ENCODE measurements around the gene GAS2L1. TPM values are rescaled to one million over a fixed set of nuclear protein-coding genes. Genes with fewer than 3 reads are reported as not detected.

GAS2L1 gene
- total RNA-seq, 1 donor, result 15.0 TPM

DNA sequence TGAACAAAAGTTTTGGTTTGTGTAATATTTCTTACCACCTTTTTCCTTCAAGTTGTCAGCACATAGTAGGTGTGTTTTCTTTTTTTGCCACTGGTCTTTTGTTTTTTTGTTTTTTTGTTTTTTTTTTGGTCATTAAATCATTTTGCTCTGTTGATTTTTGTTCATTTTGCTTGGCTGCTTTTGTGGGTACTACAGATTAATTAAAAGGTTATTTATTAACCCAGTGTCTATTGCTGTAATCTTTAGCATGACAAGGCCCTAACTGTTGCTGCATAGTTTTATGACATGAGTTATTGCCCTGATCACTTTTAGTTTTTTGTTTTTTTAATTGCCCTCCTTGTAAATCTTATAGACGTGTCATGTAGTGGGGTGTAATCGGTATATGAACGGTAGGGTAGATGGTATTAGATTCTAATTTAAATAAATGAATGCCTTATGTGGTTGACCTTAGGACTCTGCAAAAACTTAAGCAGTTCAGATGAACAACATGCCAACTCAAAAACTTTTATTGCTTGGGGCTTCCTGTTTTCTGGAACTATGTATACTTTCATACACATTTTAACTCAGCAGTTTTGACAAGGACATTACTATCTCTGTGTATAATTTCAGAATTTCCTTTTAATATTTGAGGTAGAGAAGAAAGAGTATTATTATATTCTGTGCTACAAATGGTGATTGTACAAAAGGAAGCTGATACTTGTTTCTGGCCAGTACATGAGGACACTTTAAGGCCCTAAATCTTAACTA is 30.5 kb upstream of the GAS2L1 start:
- TF ChIP-seq, protein P1, sequence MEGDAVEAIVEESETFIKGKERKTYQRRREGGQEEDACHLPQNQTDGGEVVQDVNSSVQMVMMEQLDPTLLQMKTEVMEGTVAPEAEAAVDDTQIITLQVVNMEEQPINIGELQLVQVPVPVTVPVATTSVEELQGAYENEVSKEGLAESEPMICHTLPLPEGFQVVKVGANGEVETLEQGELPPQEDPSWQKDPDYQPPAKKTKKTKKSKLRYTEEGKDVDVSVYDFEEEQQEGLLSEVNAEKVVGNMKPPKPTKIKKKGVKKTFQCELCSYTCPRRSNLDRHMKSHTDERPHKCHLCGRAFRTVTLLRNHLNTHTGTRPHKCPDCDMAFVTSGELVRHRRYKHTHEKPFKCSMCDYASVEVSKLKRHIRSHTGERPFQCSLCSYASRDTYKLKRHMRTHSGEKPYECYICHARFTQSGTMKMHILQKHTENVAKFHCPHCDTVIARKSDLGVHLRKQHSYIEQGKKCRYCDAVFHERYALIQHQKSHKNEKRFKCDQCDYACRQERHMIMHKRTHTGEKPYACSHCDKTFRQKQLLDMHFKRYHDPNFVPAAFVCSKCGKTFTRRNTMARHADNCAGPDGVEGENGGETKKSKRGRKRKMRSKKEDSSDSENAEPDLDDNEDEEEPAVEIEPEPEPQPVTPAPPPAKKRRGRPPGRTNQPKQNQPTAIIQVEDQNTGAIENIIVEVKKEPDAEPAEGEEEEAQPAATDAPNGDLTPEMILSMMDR (IDR thresholded peaks at IDR 0.05; ENCODE audit: insufficient read depth, low read length), result no peak
- no peak overlapping the region for H3K4me3 ChIP-seq (ENCODE audit: low read depth, low read length)
- no peak for DNase-seq (ENCODE audit: low read depth)

DNA sequence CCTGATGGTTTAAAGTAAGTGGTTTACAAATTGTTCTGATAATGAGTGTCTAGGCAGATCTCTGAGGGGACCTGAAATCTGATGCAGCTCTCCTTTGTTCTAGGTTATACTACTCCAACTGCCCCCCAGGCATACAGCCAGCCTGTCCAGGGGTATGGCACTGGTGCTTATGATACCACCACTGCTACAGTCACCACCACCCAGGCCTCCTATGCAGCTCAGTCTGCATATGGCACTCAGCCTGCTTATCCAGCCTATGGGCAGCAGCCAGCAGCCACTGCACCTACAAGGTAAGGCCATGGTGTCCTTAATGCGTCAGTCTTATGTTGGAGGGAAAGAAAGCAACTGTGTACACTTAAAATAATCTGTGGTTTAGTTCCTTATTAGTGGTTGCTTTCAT is 28.5 kb upstream of the GAS2L1 start:
- TF ChIP-seq, protein P1 (IDR thresholded peaks at IDR 0.05; ENCODE audit: insufficient read depth, low read length), result no peak
- H3K4me3 ChIP-seq (ENCODE audit: low read depth, low read length), result no peak overlapping the region
- DNase-seq (ENCODE audit: low read depth), result no peak

DNA sequence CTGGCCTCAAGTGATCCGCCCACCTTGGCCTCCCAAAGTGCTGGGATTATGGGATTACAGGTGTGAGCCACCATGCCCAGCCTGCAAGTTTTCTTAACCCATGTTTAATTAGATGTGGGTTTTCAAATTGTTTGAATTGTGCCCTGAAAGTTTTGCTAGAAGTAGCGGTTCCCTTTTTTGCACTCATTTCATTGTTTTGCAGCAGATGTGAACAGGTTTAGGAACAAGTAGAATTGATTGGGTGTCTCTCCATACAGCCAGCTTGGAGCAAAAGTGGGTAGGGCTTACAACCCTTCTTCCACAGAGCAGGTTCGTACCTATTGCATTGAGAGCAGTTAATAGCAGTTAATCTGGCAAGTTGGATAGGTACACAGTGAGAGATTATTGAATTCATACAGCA is 22.3 kb upstream of the GAS2L1 start:
- no peak for DNase-seq (ENCODE audit: low read depth)
- TF ChIP-seq, protein P1 (IDR thresholded peaks at IDR 0.05; ENCODE audit: insufficient read depth, low read length), result no peak
- H3K4me3 ChIP-seq (ENCODE audit: low read depth, low read length), result no peak overlapping the region

DNA sequence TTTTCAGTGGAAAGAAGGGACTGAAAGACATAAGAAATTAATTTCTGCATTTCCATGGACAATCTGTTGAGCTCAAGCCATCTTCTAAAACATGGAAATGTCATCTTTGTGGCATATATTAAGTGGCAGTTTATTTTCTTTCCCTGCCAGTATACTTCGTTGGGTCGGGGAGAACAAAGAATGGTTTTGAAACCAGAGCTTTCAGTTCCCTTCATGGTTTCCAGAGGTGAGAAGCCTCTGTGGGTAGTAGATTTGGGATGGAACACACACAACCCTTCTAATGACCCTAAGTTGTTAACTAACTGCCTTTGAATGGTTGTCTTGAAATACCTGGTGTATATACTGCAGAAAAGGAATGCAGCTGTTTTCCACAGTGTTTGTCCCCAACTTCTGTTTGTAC is 17.6 kb upstream of the GAS2L1 start:
- no peak for DNase-seq (ENCODE audit: low read depth)
- H3K4me3 ChIP-seq (ENCODE audit: low read depth, low read length), result no peak overlapping the region

DNA sequence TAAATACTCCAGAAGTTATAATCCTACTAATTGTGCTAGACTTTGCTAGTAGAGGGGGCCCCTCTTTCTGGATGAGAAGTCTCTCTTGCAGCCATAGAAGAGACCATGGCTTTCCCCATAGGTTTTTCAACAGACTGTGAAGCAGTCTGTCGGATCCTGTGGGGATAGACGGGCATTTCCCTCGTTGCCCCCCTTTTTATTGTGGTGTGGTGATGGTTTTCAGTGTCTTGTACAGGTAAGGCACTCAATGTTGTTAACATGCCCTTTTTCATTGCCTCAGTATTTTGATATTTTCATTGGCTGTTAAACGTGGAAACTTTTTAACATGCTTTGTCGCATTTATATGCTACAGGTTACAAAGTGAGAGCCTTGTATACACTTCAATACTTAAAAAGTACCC is 16.4 kb upstream of the GAS2L1 start:
- no peak overlapping the region for H3K4me3 ChIP-seq (ENCODE audit: low read depth, low read length)
- TF ChIP-seq, protein P1 (IDR thresholded peaks at IDR 0.05; ENCODE audit: insufficient read depth, low read length), result no peak
- DNase-seq (ENCODE audit: low read depth), result no peak

More for the DNA sequence above, 17.6 kb upstream of the GAS2L1 start:
- TF ChIP-seq, protein P1 (IDR thresholded peaks at IDR 0.05; ENCODE audit: insufficient read depth, low read length), result no peak

DNA sequence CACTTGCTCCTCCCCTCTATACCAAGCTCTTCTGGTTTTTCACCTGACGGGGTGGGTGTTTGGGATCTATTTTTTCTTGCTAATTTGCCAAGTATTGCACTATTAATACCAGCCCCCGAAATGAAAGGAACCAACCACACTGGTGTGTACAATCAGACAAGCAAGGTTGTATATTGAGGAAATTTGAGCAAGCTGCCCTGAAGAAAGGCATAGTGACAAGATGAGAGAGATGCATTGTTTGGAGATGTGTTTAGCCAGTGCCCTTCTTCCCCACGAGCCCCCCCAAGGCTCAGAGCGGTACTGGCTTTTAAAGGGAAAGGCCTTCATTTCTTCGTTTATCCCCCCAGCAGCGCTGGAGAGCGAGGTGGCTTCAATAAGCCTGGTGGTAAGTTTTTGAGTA is 15.2 kb upstream of the GAS2L1 start:
- H3K4me3 ChIP-seq (ENCODE audit: low read depth, low read length), result no peak overlapping the region
- TF ChIP-seq, protein P1 (IDR thresholded peaks at IDR 0.05; ENCODE audit: insufficient read depth, low read length), result no peak
- DNase-seq (ENCODE audit: low read depth), result no peak

DNA sequence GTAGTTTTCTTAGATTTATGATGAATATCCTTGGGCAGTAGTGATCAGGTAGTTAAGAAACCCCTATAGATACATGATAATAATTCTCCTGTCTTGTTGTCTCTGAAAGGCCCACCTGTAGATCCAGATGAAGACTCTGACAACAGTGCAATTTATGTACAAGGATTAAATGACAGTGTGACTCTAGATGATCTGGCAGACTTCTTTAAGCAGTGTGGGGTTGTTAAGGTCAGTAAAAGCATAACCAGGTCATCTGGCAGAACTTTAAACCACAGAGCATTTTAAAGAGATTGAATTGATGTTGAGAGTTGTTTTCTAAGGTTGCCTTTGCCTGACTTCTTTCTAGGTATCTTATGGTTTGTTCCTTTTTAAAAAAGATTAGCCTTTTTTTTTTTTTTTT is 14.1 kb upstream of the GAS2L1 start:
- no peak overlapping the region for H3K4me3 ChIP-seq (ENCODE audit: low read depth, low read length)
- no peak for DNase-seq (ENCODE audit: low read depth)
- TF ChIP-seq, protein P1 (IDR thresholded peaks at IDR 0.05; ENCODE audit: insufficient read depth, low read length), result no peak
